SIG-M5 (cell line): ENCODE results near the gene GOLGA3.
"Not testable (repeated sequence)": the region's sequence is repeated elsewhere in the genome, so short reads cannot be mapped to it uniquely, and the experiment has no call there.

Source experiments
- DNase-seq: peaks from one replicate; lab custom pipeline; 2025; lab: John Stamatoyannopoulos, UW

Gene GOLGA3

DNA sequence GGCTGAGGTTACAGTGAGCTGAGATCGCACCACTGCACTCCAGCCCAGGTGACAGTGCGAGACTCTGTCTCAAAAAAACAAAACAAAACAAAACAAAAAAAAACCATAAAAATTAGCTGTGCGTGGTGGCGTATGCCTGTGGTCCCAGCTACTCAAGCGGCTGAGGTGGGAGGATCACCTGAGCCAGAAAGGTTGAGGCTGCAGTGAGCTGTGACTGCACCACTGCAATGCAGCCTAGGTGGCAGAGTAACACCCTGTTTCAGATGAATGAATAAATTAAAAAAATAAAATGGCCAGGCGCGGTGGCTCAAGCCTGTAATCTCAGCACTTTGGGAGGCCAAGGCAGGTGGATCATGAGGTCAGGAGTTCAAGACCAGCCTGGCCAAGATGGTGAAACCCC, 75.0 kb downstream of the GOLGA3 start:
- DNase-seq: not testable (repeated sequence)

DNA sequence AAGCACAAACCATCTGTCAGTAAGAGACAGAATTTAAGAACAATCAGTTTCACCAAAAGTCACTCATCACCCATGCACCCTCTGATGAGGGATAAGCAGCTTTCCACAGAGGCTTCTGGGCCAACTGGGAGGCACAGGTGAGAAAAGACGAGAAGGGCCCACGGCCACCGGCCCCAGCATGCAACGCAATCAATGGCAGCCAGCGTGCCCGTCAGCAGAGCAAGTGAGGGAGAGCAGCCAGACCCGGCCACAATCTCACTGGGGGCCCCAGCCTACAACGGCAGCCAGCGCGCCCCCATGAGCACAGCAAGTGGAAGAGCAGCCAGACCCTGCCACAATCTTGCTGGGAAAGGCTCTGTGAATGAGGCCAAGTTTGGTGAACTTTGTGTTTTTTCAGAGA, 80.3 kb downstream of the GOLGA3 start:
- DNase-seq: no peak

GRCh38 chr12:132747896-132748295, 80.8 kb downstream of the GOLGA3 start:
- DNase-seq: no peak

DNA sequence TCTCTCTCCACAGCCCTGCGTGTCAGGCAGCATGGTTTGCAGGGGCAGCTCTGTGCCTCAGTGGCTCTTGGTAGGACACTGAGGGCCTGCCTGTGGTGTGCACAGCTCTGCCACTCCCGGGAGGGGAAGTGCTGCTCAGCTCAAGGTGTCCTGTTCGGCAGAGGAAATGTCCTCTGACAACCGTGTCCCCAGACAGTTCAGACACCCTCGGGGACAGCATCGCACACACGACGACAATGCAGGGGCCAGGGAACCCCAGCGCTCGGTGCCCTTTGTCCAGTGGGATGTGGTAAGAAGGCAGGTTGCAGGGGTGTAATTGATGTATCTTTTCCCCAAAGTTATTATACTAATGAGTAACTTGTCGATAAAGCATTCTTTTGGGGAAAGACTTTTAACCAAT, 81.3 kb downstream of the GOLGA3 start:
- no peak for DNase-seq

DNA sequence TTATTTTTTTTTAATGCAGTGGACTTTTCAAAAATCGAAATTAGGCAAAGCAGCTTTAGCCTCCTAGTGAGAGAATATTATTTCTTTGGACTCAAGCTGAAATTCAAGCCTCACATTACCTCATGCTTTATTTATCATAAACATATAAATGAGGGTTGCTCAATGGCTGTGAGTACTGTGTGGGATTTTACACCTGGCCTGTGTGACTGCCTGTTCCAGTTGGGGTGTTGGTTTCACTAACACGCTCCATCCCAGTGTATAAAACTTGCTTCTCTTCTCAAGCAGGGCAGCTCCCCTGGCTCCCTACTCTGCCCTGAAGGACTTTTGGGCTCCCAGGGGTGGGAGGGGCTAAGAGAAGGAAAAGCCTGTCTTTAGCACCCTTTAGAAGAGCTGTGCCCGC, 82.1 kb downstream of the GOLGA3 start:
- no peak for DNase-seq

- DNase-seq: no peak
Measured at GRCh38 chr12:132743831-132744230, 84.8 kb downstream of the GOLGA3 start.

GRCh38 chr12:132741620-132742019, 87.0 kb downstream of the GOLGA3 start:
- no peak for DNase-seq

DNA sequence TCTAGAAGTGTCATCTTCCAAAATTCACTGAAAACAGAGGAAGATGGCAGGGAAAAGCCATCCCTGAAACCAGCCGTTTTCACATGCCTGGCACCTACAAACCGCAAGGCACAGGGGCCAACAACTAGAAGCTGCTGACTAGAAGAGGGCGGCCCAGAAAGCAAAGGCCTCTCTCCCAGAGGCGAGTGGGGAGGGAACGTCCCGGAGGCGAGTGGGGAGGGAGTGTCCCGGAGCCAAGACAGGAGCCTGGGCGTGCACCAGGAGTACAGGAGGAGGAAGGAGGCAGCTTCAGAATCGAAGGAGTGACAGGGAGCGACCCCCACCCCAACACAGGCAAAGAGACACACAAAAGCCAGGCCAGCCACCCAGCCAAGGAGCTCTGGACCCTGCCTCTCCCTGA, 88.0 kb downstream of the GOLGA3 start:
- DNase-seq: no peak

- no peak for DNase-seq
Measured at GRCh38 chr12:132740313-132740646, 88.4 kb downstream of the GOLGA3 start.

DNA sequence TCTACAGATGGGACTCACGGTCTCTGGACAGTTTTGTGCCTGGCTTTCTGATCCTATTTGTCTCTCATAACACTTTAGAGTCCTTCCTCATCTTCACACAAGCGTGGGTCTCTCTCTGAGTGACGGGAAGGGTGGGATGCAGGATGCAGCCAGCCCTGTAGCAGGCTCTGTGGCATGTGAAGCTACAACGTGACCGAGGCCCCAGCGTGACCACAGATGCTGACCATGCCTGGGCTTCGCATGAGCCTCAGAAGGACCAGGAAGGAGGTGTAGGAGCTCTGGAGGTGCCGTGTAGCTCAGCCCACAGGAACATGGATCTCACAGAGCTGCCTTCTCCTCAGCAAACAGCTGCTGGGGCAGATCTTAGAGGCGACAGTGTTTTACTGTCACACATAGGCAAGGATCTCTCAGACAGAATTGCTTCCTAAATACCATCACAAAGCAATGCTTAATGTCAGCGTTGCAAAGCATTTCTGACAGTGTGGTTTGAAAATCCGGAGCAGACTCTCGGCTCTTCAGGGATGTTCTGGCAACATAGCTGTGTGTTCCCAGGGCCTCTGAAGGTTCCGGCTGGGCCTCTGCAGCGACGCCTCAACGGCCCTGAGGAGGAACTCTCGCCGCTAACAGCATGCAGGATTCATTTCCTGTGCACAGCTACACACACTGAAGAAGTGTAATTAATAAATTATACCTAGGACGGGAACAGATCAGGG, 88.9 kb downstream of the GOLGA3 start:
- DNase-seq: no peak

- DNase-seq: no peak
Measured at GRCh38 chr12:132736913-132737312, 91.8 kb downstream of the GOLGA3 start.

- no peak for DNase-seq
Measured at GRCh38 chr12:132736378-132736777, 92.3 kb downstream of the GOLGA3 start.

- no peak for DNase-seq
Measured at GRCh38 chr12:132735496-132735895, 93.2 kb downstream of the GOLGA3 start.

- DNase-seq: no peak
Measured at GRCh38 chr12:132734206-132734605, 94.5 kb downstream of the GOLGA3 start.

GRCh38 chr12:132731574-132731973, 97.1 kb downstream of the GOLGA3 start:
- DNase-seq: no peak

DNA sequence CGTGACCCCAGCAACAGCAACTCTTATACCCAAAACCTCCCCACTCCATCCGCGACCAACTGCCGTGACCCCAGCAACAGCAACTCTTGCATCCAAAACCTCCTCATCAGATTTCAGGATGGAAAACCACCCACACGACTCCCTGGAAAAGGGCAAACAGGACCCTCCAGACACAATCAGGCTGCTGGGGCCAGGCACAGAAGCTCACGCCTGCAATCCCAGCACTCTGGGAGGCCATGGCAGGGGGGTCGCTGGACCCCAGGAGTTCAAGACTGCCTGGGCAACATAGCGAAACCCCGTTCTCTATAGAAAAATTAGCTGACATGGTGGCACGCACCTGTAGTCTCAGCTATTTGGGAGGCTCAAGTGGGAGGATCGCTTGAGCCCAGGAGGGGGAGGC, 98.3 kb downstream of the GOLGA3 start:
- DNase-seq: no peak

DNA sequence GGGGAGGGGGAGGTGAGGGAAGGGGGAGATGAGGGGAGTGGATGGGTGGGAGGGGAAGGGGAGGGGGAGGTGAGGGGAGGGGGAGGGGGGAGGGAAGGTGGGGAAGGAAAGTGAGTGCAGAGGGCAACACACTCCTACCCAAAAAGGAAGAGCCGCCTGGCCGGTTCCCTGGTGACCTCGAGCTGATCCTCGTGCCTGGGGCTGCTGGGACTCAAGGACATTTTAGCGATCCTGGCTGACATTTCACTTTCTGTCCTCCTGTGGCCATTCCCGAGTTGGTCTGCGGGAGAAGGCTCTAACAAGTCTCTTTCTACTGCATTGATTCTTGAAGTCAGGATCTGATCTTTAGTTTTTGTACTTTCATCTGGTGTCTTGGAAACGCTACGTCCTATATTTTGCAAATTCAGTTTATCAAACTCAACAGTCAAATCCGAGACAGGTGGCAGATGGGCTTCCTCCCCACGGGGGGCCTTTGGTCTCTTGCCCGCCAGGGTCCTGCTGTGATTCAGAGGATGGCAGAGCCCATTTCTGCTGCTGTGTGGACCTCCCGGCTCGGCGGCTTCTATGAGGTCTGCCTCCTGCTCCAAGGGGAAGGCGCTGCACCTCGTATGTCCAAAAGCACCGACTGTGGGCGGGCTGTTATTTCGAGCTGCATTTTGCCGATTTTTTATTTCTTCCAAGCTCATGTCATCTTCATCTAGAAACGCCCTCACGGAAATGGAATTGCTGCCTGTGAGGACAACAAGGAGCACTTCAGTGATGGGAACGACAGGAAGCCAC, 98.9 kb downstream of the GOLGA3 start:
- no peak for DNase-seq

GRCh38 chr12:132728502-132728901, 100.2 kb downstream of the GOLGA3 start:
- no peak for DNase-seq

GRCh38 chr12:132727091-132727794, 101.4 kb downstream of the GOLGA3 start:
- no peak for DNase-seq

DNA sequence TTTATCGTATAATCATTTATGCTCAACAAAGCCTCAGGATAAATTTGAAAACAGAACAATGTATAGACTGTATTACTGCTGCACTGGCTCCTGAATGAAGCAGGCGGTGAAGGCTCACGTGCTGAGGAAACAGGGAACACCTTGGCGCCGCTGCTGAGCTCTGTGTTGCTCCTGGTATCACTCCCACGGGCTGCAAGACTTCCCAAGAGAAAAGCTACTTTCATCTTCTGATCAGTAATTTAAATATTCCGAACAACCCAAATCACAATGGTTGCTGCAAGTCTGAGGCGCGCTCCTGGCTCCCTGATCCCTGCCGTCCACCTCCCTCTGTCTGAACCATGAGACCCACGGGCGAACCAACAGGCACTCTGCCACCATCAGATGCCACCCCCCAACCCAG, 102.3 kb downstream of the GOLGA3 start:
- DNase-seq: no peak

DNA sequence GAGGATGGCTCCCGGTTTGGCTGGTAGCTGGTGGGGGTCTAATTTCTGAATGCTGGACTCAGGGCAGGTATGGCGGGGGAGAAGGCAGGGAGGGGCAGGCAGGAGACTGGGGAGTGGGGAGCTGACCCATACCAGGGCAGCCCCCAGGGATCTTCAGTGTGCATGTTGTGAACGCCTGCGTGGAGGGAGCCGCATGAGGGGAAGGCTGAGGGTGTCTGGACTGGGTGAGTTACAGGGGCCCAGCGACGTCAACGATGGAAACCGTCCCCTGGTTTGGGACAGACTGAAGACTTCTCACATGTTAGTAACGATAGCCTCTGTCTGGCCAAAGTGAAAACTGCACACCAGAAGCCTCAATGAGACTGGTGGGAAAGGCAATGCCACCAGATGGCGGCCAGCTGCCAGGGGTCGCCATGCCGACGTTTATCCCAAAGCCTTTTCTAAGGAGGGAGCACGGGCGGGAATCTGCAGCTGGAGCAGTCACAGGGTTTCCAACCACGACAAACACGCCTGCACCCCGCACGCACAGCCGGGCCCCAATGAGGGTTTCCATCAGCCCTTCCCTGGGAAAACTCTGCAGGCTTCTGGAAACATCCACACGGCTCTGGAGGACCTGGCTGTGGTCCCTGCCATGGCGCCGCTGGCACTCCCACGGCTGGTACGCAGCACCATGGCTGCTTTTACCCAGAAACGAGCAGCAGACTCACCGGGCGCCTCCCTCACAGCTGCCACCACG, 104.0 kb downstream of the GOLGA3 start:
- no peak for DNase-seq

DNA sequence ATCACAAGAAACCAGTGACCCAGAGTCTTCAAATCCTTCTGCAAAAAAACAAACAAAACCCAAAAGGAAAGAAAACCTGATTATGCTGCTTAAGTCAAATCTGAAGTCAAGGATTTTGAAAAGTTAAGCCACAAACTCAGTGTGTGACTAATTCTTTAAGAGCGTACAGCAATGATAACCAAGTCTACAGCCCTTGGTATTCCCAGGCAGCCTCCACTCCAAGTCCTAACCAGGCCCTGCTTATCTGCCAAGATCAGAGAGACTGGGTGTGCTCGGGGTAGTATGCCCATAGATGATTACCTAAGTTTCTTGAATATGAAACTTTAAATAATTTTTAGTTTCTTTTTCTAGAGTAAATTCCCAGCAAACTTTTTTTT, 104.9 kb downstream of the GOLGA3 start:
- no peak for DNase-seq
